ENCODE measurements around the gene KNCN.
A peak's percentile ranks its signal among the peaks of the same experiment; 100 is the strongest.

The KNCN gene

DNA sequence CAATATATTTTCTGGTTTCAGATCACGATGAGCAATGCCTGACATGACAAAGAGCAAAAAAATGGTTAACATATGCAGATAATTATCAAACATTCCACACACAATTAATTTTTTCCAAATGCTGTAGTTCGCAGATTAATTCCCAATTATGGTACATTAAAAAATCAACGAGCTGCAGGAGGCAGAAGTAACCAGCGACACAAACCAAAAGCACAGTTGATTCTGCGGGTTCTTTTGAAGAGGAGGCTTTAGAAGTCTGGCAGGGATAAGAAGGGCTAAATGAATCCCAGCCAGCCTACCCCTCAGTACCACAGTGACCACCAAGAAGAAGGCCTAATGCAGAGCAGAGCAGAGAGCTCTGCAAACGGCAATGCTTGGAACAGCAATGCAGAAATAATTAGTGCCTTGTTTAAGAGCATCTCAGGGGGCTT is 17.0 kb upstream of the KNCN start:
- no peak for DNase-seq (ENCODE audit: low spot score)

DNA sequence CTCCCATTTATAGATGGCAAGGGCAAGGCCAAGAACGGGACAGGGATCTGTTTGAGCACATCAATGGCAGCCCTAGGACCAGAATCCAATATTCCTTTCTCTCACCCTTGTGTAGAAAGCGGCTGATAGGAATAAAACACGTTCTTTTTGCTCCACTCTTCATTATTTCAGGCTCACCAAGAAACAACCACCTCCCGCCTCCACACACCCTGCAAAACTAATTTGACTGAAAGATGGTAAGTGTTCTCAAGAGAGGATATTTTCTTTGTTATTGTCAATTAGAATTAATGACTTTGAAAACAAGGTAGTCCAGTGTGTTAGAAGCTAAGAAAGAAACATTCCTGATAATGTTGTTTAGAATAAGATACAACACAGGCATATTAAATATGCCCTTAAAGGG is 11.9 kb upstream of the KNCN start:
- DNase-seq (ENCODE audit: low spot score), result no peak

DNA sequence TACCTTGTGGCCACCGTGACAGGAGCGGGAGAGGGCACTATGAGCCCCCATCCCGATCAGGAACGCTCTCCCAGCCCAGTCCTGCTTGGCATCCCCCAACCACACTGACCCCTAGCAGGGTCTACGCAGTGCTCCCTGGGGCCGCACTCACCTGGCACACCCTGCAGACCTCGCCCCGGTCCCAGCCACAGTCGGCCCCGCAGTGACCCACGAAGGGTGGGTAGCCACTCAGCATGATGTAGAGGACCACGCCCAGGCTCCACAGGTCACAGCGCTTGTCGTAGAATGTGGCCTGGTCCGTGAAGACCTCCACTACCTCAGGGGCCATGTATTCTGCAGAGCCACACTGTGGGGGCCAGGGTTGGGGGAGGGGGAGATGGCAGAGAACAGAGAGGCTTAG is 11.1 kb upstream of the KNCN start:
- no peak for DNase-seq (ENCODE audit: low spot score)

DNA sequence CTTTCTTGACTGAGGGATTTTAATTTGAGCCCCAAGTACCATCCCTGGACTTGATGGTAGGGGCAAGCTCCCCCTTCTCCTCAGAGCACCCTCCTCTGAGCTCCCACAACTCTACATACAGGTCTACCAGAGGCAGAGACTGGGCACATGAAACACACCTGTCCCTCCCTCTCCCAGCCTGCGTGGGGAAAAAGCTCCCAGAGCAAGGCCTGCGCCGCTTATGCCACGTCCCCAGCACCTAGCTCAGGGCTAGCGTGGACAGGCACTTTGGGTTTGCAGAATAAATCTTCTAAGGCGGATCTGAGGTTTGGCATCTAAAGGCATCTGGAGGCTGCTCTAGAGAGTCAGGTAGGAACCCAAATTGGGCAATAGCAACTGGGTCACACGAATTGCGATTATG is 7.5 kb upstream of the KNCN start:
- DNase-seq (ENCODE audit: low spot score), result no peak

DNA sequence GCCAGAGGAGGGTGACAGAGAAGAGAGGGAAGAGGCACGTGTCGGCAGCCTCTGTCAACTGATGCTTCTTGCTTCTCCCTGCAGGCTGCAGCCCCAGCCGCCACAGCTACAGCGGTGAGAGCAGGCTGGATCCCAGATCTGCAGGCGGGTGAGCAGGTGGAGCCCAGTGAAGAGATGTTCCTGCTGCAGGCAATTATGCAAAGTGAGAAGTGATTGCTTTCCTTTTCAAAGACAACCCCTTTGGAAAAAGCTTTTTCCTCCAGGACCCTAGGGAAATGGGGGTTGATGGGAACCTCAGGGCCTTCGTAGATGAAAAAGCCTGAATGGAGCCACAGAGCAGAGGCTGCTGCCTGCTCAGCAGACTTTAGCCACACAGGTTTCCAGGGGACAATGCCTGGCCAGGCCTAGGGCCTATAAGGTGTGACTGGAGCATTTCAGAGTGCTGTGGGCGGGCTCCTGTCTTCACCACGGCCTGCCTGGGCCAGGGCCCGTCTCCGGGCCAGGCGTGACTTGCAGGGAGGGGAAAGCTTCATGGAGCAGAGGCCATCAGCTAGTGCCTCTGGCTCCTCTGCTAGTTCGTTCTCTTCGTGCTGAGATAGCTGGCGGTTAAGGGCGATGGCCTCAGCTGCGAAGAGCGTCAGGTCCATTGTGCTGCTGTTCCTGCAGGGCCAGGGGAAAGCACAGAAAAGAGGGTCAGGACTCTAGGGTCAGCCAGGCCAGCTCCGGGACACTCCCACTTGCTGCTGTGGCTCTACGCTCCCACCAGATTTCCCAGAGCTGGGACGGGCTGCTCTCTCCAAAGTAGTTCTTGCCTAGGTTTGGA is 6.9 kb upstream of the KNCN start:
- DNase-seq (ENCODE audit: low spot score), result peak; percentile 62

DNA sequence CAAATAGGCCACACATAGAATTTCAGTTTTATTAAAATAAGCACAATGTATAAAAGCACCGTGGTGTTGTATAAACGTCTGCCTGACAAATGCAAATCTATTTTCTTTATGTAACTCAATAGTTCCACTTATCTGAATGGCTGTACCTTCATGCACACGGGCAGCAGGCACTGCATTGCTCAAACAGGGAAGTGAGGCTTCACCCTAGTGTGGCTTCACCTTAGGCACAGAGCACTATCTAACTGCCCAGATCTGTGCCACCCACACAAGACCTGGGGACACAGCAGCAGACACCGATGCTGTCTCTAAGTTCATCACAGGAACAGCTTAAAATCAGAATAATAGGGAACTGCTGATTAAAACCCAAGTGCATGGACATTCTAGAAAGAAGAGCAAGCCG is 6.0 kb upstream of the KNCN start:
- DNase-seq (ENCODE audit: low spot score), result no peak

DNA sequence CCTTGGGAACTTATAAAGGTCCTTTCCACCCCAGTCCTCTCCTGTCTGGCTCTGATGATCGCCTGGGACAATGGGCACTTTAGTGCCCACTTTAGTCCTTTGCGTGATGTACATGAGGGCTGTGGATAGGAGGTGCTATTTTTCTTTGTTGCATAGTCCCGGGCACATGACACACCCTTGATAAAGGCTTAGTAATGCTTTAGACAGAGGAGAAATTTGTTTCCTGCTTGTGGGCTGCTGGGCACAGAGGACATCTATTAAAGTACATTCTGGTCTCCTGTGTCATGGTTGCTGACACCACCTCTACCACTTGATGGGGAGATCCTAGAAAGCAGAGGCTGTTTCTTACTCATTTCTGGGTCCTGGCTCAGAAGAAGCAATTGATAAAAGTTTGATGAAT is 5.4 kb upstream of the KNCN start:
- no peak for DNase-seq (ENCODE audit: low spot score)

DNA sequence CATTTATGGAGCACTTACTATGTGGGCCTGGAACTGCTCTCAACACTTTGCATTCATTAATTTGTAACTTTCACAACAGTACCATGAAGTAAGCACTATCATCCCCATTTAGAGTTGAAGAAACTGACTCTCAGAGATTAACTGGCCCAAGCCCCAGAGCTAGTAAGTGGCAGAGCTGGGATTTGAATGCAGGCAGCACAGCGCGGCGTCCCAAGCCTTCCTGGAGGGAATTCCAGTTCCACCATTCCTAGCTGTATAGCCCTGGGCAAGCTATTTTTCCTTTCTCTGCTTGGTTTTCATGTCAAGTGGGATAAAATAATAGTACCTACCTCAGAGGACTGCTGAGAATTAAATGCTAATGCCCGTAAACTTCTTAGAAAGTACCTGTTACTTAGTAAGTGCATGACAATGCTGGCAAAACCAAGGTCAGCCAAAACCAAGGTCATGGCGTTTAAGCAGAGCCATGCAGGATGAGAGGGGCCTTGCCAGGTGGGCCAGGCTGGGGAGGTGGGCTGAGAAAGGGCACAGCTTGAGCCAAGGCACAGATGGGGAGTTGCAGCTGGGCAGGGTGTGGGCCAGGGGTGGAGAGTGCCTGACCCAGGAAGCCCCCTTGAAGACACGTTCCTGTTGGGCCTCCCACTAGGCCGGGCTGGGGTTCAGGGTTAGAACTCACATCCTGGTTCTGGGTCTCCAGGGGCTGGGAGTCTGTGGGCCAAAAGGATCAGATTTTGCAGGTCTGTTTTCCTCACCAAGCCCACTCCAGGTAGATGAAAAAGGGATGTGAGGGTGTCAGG is 4.6 kb upstream of the KNCN start:
- no peak for DNase-seq (ENCODE audit: low spot score)

DNA sequence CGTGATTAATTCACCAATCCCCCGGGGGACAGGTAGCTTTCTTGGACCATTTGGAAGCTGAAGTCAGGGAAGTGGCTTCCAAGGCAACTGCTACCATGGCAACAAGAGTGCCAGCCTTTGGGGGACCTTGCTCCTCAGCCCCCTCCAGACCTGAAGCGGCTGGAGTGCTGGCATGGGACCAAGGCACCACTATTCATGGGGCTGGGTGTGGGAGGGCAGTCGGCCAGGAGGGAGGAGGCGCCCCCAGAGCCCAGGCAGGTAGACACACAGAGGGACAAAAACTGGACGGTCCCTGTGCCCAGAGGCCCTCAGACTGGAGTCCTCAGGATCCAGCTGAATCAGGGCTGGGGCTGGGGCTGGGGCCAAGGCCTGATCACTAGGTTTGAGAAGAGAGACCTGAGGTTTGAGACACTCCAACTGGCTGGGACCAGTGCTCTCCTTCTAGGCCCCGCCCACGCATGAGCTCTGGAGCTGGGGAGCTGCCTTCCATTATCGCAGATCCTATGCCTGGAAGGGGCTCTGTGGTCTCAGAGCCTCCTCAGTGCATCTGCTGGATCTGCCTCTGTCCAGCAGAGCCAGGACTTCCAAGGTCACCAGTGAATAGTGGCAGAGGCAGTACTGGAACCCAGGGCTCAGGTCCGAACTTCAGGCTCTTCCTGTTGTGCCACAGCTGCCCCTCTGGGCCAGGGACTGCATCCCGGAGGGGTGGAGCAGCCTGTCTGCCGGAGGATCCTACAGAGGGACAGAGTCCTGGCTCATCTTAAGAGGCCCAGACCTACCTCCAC is 3.3 kb upstream of the KNCN start:
- DNase-seq (ENCODE audit: low spot score), result no peak

DNA sequence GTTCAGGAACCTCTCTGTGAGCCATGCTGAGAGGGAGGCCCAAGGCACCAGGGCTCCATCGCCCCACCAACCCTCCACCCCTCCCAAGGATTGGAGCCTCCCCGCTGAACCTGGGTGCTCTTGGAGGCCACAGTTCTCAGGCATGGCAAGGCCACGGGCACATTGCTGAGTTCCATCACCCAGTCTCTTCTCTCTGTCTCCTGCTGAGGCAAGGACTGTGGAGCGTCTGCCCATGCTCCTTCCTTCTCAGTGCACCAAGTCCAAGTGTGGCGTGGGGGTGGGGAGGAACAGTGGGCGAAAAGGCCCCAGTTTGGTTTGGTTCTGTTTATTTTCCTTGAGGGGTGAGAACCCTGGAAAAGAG is 2.8 kb upstream of the KNCN start:
- DNase-seq (ENCODE audit: low spot score), result no peak

DNA sequence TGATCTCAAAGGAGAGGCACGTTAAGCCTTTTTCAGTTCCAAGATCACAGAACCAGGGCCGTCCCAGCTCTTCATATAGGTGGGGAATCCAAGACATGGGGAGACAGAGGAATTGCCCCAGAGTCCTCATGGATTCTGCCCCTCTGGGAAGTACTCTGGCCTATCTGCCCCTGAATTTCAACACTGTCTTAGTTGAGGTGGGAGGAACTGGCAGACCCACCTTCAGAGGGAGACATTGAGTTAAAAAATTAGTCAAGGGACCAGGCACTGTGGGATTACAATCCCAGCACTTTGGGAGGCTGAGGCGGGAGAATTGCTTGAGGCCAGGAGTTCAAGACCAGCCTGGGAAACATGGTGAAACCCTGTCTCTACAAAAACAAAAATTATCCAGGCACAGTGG is 2.1 kb upstream of the KNCN start:
- DNase-seq (ENCODE audit: low spot score), result no peak

DNA sequence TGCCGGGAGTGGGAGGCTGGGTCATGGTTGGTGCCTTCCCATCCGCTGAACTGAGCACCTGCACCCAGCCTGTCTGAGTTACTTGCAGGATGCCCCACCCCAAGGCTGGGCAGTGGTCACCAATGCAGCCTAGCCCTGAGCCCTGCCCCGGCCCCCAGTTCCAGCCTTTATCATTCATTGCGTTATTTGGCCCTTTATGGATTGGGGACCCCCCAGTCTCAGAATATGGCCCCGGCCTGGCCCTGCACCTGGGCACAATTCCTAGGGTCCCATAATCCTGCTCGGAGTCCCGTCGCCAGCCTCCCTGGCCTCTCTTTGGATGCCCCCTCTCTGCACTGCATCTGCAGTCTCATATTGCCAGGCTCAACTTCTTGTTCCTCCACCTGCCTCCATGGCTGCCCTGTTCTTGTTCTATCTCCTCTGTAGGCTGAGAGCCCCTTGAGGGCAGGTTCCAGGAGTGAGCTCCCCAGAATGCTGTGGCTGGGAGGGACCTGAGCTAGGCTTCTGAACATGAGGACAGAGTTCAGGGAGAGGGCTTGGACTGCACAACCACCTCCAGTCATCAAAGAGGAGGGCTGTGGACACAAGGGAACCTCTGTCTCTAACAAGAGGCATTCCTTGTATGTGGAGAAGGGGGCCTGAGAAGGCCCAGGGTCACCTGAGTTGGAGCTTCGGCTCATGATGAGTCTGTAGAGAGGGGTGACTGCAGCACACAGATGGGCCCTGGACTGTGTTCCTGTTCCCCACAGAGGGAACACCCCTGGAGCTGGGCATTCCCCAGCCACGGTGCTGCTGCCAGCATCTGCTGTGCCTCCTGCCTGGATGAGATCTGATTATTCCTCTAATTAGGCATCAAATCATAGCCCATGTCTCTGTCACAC is 1.1 kb upstream of the KNCN start:
- no peak for DNase-seq (ENCODE audit: low spot score)

DNA sequence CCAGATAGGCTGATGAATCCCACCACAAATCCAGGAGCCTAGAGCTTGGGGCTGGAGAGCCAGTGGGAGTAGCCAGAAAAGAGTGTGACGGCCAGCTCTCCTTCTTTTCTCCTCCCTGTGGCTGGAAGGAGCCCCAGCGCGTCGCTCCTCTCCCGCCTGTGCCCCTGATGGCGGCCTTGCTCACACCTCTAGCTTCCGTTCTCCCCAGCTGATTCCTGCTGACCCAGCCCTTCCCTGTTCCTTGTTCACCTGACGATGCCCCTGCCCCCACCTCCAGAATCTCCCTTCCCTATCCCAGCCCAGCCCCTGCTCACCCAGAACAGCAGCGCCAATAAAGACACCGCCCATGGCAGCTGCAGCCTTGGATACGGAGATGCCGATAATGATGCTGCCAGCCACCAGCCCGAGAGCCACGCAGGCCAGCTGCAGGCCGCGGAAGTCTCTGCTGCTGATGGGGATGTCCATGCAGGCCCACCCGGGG is 656 bp downstream of the KNCN start:
- no peak for DNase-seq (ENCODE audit: low spot score)

DNA sequence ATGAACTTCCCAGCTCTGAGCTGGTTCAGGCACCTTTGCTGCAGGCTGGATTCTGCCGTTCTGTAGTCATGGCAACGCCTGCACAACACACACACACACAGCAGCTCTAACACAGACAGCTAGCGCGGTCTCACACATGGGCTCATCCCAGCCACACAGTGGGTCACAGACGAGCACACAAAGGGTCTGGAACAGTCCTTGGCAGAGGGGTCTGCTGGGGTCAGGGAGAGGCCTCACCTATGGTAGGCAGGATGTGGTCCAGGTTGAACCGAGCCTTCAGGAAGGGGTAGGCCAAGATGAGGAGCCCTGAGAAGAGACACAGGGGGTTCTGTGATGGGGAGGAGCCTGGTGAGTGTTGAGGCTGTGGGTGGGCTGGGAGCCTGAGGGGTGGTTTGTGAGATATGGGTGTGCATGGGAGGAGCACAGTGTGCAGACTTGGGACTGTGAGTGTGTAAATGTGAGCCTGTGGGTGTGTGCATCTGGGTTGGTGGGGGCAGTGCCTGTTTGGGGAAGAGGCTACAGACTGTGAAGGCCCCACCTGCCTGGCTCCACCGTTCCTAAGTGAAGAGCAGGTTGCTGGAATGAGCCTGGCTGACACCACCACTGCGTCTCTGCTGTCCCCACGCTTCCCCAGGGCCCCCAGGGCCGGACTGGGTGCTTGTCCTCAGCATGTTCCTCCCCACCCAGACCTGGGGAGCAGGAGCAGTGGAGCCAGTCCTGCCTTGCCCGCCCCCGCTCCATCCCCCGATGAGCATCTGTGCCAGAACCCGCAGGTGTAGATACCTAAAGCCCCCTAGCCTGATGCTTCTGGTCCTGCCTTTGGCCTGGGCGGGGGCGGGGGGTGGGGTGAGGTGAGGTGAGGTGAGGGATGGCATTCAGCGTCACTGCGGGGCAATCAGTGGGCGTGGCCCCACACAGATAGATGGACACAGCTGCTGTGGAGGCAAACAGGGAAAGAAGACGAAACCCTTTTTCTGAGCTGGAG is 1.5 kb downstream of the KNCN start:
- DNase-seq (ENCODE audit: low spot score), result peak; percentile 72

DNA sequence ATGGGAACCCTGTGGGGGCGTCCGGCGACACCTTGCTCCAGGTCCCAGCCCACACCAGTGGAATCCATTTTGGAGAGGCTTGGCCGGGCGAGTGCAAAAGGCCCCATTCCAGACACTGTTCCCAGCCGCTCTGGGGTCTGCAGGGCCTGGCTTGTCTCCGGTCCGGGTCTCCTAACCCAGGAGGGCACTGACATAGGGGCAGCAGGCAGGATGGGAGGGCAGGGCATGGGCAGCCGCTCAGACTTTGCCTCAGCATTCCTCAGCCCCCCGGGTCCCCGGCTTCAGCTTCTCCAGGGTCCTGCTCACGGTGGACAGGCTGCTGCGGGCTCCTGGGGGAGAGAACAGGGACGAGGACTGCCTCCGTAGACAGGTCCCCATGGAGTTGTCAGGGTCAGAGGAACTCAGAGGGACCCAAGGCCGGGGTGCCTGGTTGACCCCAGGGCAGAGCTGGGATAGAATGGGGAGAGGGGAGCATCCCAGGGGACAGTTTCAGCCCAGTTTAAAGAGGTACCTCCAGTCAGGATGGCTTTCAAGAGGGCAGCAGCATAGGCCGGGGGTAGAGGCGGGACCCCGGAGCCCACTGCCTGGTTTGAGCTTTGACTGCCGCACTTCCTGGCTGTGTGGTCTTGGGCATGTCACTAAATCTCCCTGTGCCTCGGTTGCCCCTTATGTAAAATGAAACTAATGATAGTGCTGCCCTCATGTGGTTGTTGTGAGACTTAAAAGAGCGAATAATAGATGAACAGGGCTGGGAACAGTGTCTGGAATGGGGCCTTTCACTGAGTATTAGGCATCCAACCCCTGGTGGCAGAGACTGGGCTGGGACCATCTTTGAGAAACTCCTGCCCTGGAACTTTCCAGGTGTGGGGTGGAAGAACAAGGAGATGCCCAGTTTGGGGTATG is 3.7 kb downstream of the KNCN start:
- DNase-seq (ENCODE audit: low spot score), result no peak

DNA sequence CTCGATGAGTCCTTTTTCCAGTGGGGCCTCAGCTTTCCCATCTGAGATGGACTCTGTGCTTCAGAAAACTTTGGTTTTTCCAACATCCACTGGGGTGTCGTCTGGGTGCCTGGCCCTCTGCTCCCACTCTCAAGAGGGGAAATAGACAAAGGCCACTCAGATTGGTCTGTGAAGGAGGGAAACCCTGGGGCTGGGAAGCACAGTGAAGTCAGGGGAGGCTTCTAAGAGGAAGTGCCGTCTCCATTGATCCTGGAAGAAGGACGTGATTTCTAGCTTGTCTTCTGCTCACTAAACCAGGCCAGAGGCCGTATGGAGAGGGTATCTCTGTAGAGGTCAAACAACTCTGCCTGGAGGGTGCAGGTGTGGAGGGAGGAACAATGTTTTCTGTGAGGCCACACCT is 5.2 kb downstream of the KNCN start:
- no peak for DNase-seq (ENCODE audit: low spot score)

DNA sequence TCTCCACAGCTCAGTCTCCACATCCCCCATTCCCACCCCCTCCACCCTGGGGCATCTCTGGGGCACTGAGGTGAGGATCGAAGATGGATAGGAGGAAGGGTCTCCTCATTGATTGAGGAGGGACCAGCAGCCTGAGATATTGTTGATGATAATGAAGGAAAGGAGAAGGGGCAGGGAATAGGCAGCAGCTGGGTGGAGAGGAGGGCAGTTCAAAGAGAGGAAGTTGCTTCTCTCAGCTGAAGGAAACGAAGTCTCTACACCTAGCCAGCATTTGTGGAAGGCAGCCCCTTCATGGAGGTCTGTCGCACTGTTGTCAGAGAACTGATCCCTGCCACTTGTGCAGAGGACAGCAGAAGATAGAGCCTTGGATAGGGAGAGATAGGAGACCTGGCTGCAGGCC is 5.7 kb downstream of the KNCN start:
- no peak for DNase-seq (ENCODE audit: low spot score)

DNA sequence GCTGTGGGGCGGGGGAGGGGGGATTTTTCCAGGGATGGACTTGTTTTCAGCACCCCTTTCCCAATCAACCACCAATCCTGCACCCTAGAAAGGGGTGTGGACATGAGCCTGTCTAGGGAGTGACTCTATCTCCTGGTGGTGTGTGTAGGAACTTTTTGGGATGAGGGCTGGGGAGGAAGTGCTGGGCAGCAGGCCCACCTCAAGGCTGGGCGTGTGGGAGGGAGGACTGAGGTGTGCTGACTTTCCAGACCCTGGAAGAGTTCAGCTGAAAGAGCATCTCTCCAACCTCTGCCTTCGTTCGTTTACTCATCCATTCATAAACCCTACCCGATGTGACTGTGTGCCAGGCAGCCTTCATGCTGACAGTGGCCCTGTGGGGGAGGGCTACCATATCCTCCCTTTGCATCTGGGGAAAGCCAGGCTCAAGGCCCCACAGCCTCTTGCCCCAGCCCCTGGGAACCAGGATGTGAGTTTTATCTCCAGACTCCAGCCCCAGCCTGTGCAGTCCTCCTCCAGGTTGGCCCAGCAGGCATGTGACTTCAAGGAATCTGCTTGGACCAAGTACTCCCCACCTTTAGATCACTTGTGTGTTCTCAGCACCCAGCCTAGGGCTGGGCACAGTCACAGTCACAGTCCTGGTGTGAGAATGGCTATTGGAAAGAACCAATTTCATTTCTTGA is 6.7 kb downstream of the KNCN start:
- DNase-seq (ENCODE audit: low spot score), result no peak

All from ecto neural progenitor cell (in vitro differentiated cells).